ENCODE results near the gene EBF4.
"Not testable (repeated sequence)": the region's sequence is repeated elsewhere in the genome, so short reads cannot be mapped to it uniquely, and the experiment has no call there.

The EBF4 gene

GRCh38 chr20:2759603-2760296 lies 67.2 kb downstream of the EBF4 start:
- DNase-seq, result no peak

- no peak for DNase-seq
Observed at GRCh38 chr20:2760297-2760951, 67.8 kb downstream of the EBF4 start.

DNA sequence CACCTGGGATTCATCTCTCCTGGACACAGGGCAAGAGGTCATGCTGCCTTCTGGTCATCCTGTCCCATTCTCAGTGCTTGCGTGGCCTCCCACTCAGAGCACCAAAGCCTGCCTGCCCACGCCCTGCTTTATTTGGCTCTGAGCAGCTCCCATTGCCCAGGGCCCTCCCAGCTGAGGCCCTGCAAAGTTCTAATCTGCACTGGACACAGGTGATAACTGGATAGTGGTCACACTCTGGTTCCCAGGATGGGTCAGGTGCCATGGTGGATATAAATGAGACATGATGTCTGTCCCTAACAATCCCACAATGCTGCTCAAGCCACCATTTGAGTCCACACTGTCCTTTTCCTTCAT lies 68.3 kb downstream of the EBF4 start:
- DNase-seq, result no peak

DNA sequence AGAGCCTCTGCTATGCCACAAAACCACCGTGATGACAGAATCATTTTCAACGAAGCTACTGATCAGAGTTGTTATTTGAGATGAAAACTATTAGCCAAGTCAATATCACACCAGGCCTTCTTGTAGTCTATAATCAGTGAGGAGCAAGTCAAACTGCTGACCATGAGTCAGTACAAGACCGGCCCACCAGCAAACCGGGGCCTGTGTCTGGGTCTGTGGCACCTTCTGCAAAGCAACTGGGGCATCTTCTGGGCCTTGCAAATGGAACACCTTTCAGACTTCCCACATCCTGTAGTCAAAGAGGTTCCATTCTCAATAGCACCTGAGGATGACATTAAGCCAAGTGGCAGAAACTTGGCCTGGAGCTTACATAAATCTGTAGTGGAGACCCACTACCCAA lies 69.3 kb downstream of the EBF4 start:
- no peak for DNase-seq

DNA sequence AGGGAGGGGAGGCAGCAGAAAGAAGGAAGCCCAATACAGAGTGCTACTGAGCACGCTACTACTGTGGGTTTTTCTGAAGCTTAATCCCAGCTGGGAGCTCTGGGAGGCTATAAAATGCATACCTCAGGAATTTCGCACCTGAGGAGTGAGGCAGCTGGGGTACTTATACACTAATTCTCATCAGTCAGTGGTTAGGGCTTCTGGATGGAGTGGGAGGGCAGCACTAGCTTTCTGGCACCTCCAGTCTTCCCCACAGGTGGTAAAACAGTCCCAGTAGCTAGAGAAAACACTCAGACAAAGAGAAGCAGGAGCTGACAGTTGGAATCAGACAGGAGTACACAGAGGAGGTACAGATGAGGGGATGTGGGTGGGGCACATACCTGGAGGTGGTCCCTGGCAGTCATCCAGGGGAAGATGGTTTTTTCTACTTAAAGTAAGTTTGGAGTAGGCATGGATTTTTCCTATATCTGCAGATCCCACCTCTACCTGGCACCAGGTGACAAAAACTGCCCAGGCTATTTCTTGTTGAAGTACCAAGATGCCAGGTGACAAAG lies 70.1 kb downstream of the EBF4 start:
- DNase-seq, result no peak

- no peak for DNase-seq
Observed at GRCh38 chr20:2763186-2763585, 70.6 kb downstream of the EBF4 start.

DNA sequence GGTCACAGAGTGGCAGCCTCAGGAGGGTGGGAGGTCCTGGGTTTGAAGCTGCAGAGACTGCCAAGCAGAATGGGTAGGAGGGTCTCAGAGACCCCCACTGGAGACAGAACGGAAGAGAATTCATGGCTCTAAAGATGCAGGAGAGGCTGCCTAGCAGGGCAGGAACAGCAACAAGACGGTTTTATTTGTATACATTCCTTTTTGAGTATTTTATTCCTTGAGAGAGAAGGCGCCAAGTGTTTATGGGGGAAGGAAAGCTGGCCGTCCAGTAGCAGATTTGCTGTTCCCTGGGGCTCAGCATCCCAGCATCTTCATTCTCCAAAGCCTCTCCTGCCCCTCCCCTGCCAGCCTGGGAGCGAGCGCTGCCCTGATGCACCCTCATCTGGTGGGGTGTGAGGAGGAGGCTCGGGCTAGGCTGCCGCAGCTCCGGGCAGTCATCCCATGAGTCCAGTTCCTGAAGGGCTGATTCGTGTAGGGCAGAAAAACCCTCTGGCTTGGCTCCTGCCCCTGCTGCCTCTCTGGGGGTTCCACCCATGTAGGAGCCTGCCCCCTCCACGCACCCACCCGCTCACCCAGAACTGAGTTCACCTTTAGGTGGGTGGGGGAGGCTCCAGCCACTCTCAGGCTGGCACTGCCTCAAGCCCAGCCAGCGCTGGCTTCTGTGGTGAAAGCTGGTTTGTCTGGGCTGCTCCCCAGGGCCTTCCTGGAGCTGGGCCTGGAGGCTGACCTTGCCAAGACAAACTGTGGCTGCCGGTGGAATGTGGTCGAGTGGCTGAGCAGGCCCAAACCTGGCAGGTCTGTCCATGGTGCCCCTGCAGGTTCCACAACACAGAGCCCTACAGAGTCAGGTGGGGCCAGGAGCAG lies 75.4 kb downstream of the EBF4 start:
- DNase-seq, result no peak

- no peak for DNase-seq
Observed at GRCh38 chr20:2768632-2769015, 76.0 kb downstream of the EBF4 start.

DNA sequence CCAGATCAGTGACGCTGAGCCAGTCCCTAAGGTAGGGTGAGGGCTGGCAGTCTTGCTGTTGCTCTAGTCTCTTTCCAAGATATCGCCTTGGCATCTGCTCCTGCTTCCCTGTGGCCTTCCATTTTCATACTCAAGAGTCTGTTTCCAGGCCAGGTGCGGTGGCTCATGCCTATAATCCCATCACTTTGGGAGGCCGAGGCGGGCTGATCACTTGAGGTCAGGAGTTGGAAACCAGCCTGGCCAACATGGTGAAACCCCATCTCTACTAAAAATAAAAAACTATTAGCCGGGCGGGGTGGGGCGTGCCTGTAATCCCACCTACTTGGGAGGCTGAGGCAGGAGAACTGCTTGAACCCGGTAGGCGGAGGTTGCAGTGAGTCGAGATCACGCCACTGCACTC lies 77.5 kb downstream of the EBF4 start:
- not testable (repeated sequence) for DNase-seq

GRCh38 chr20:2771631-2772080 lies 79.1 kb downstream of the EBF4 start:
- no peak for DNase-seq

- no peak for DNase-seq
Observed at GRCh38 chr20:2773812-2774211, 81.2 kb downstream of the EBF4 start.

DNA sequence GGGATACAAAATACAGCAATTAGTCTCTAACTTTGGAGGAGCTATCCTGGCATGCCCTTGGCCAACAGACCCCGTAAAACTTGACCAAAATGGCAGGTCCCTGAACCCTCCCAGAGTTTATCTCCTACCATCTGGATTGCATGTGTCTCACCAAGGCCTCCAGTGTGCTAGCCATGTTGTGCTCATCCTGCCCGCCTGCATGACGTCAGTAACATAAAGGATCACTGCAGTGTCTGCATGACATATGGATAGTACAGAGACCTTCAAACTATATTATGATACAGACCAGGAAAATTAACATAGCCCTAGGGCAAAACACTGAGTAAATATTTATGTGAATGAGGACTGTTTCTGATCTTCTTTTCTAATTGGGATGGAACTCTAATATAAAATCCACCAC lies 82.6 kb downstream of the EBF4 start:
- DNase-seq, result no peak

- no peak for DNase-seq
Observed at GRCh38 chr20:2778602-2779321, 86.2 kb downstream of the EBF4 start.

- DNase-seq, result no peak
Observed at GRCh38 chr20:2780948-2781347, 88.4 kb downstream of the EBF4 start.

GRCh38 chr20:2783908-2784566 lies 91.5 kb downstream of the EBF4 start:
- no peak for DNase-seq

DNA sequence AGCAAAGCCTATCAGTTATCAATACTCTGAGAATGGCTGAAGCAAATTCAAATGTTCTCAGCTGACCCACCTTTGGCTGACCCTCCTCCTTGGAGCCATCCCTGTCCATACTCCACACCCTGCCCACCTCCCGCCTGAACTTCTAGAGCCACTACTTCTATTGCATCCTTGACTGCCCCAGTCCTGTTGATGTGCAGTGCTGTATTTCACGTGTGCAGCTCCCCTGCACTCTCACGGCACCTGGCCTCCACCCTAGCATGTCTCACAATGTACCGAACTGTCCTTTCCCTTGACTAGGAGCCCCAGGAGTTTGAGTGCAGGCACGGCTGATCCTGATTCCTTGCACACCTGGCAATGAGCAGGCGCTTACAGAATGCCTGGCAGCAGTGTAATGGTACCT lies 100.9 kb downstream of the EBF4 start:
- DNase-seq, result no peak

DNA sequence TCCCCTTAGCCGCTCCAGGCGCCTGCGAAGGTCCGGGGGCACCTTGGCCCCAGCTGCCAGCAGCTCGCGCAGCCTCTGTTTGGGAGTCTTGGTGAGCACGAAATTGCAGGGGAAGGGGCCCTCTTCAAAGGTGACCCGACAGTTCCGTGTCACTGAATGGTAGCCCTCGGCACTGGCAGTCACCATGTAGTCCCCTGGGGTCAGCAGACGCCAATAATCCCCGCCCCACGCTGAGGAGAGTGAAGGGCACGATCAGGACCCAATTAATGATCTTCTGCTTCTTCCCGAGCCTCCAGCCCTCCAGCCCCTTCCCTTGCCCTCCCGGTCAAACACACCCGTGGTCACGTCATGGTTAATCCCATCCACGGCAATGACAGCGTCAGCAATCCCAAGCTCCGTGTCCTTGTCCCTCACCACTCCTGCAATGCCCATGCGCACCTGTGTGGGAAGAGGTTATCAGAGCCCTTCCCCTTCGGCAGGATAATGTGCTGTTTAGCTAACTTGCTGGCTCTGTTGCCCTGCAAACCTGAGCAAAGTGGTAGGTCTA lies 101.7 kb downstream of the EBF4 start:
- no peak for DNase-seq

DNA sequence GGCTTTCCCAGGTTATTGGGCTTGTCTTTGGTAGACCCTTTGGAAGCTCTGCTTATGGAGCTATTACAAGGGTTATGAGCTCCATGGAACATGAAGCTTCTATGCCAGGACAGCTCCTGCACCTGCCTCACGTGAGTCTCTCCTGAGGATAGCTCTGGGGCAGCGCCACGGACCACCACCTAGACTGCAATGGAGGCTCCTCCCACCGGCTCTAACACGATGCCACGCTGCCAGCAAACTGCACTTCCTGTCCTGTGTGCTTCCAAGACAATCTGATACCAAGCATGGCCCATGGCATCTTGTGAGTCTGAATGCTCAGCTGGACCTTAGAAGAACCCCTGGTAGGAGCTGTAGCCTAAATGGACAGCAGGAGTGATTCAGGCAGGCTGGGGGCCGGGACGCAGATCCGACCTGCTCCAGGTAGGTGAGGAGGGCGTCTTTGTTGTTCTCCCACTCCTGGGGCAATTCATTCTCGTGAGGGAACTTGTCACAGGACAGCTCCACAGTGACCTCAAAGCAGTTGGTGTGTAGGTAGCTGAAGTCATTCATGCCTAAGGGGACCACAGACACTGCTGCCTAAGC lies 102.4 kb downstream of the EBF4 start:
- no peak for DNase-seq

DNA sequence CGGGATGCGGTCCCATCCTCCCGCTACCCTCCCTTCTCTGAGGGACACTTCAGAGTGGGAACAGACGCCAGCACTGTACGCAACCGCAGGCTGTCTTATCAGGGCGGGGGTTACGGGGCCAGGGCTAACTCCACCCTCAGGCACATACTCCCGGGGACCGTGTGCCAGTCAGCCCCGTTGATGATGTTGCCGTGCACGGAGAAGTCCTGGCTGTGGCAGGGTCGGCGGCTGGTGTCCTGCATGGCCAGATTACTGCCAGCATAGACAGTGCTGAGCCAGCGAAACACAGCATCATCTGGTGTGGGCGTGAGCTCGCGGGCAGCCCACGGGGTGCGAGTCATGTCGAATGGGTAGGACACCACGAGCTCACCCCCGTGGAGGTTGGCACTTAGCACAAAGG lies 102.9 kb downstream of the EBF4 start:
- no peak for DNase-seq

- no peak for DNase-seq
Observed at GRCh38 chr20:2796011-2796660, 103.6 kb downstream of the EBF4 start.
